NCI-H446 (cell line): ENCODE measurements around the gene NDUFAF8.

Source experiments
- DNase-seq, 2 experiments: peaks; one replicate each; lab custom pipeline; 2025; lab: John Stamatoyannopoulos, UW

NDUFAF8 gene

DNA sequence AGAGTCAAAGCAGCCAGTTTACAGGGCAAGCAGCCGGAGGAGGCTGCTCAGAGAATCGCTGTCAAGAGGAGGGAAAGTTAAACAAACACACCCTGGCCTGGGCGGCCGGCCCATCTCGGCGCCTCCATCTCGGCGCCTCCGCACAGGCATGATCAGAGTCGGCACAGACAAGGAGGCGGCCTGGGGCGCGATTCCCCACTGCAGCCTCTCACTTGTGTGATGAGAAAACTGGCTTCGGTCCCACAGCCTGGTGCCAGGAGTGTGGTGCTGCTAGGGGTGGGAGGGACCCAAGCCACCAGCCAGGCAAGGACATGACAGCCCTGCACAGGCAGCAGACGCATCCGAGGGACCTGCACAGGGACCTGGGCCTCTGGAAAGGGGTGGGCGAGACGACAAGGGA, 38.3 kb downstream of the NDUFAF8 start:
- peak; percentile 56 to 83 for DNase-seq

DNA sequence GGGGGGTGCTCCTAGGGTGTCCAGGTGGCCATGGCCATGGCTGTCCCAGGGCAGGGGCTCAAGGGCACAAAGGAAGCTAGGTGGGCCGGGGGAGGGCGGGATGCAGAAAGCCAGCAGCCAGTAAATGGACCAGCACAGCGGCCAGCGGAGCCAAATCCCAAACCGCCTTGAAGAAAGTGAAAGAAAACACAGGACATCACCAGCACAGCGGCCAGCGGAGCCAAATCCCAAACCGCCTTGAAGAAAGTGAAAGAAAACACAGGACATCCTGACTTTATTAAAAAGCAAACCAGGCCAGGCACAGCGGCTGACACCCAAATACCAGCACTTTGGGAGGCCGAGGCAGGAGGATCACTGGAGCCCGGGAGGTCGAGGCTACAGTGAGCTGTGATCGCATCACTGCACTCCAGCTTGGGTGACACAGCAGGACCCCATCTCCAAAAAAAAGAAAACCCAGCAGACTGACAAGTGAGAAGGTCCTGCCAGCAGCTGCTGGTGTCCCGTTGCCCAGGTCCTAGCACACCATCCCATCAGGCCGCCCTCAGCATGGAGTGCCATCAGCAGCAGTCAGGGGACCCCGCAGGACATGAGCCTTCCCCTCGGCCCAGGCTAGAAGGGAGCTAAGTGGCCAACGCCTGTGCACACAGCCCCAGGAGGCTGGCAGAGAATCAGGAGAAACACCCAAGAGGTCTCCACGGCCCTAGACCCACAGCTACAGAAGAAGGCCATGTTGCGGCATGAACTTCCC, 39.0 kb downstream of the NDUFAF8 start:
- no peak for DNase-seq

DNA sequence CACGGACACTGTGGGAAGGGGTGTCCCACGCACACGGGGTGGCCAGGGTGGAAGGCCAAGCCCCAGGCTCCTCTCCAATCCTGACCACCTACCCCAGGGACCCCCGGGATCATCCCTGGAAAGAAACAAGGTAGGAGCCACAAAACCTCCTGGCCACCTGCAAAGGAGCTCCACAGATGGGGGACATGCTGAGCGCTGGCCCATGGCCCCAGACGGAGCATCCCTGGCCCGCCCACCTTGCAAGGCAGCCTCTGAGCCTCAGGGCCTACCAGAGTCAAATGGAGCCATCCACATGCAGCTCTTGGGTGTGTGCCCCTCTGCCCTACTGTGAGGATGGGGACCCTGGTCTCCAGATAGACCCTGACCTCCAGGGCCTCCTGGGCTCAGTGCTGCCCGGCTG, 39.7 kb downstream of the NDUFAF8 start:
- no peak for DNase-seq

DNA sequence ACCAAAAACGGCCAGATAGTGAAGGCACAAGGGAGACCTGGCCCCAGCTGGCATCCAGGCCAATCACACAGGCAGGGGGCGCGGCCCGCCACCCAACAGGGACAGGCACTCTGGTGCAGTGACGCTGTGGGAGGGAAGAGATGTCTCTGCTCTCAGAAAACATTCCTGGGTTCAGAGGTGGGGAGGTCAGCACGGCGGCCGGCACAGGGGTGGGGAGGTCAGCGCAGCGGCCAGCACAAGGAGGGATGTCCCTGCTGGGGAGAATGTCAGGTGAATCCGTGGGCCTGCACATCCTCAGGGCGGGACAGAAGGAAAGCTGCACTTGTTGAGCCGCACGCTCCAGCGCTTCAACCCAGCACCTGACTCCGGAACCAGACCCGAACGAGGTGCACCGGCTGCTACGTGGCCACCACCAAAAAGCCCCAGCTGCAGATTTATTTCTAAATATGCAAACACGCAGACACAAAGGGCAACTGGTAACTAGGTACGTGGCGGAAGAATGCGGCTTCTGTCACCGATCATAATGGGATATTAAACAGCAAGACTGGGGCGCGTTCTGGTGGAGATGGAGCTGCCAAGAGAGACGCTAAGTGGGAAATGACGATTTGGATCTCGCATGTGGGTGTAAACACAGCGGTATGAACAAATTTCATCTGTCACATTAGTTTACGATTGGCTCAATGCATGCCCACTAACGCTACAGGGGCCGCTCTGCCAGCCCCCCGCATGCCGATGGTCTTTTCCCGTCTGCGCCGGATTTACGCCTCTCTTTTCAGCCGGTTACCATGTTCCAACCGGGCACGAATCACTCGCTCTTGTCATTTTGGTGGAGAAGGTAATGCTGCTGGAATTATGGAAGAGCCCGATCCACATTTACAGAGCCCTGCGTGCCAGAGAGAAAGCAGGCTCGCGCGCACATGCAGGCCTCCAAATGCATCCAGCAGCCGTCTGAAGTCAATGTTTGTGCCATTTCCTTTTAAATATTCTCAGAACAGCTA, 40.5 kb downstream of the NDUFAF8 start:
- DNase-seq, result no peak

DNA sequence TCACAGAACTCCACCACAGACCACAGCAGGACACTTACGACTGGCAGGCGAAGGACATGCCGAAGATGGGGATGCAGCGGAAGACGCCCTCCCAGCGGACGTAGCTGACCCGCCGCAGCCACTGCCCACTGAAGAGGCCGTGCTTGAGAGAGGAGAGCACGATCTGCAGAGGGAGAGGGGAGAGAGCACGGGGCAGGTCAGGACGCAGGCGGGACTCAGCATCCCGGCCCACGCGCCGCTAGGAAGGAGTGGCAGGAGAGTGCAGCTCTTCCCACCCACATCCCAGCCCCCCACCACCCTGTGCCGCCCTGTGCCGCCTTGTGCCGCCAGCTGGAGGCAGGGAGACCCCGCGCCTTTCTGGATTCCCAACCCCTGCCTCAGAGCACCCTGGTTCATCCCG, 41.5 kb downstream of the NDUFAF8 start:
- DNase-seq, result no peak

DNA sequence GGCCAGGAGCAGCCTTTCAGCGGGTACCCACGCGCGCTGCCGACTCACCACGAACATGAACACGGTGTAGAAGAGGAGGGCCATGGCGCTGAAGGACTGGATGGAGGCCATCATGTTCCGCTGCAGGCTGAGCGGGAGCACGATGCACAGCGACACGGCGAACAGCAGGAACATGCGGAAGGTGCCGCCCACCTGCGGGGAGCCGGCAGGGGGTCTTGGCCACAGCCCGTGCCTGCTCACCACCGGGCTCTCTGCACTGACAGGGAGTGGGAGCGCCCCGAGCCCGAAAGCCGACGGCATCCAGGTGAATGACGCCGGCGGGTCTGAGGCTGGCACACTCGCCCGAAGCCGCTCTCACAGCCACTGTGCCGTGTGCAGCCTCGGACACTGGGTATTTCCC, 43.0 kb downstream of the NDUFAF8 start:
- no peak for DNase-seq

DNA sequence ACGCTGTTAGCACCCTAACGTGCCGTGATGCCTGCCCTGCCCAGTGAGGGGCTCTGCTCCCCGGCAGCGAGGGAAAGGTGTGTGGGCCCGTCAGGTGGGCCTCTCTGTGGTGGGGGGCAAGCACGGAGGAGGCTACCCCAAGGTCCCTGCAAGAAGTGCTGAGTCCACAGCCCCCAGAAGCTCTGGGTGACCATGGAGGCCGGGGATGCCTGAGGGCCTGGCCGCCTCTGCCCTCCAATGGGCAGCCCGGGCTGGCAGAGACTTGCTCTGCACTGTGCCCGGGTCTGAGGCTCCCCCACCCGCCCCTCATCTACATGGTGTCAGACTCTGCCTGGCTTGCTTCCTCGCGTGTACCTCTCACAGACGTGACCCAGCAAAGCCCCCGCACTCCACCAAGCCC, 43.8 kb downstream of the NDUFAF8 start:
- no peak for DNase-seq

DNA sequence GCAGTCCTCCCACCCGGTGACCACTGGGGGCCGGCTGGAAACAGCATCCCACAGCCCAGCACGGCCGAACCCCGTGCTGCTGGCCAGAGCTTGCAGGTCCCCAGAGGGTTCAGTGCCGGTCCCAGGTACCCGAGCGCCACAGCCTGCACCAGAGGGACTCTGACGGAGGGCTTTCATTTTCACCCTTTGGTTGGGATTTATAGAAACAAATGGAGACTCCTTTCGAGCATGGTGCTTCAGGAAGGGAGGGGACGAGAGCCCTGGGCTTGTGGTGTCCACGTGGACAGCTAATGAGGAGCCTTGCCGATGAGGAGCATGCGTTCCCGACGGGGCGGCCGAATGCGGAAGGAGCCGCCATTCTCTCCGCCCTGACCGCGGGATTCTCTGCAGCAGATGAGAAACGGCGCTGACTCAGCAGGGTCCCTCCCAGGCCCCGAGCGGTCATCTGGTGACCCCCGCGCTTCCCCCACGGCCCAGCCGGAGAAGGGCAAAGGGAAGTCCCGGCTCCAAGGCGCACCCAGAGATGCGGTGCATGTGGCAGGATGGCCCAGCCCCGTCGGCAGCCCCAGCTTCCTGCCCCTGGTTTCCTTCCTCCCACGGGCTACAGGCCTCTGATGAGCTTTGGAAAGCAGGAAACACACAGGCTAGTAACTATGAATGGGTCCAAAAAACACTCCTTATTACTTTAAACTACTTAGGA, 46.2 kb downstream of the NDUFAF8 start:
- DNase-seq, result no peak

DNA sequence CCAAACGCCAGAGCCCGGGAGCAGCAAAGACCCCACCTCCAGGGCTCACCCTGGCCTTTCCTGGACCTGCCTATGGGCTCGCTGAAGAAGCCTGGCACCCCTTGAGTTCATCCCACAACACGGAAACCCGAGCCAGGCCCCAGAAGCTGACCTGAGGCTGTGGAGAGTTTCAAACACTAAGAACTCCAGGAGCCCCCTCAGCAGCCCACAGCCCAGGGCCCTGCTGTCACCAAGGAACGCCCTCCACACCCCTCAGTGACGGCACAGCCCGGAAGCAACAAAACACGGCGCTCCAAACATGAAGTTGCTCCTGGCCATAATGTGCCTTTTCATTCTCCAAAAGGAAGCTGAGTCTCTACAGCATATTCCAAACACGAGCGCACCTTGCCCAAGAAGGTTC, 46.8 kb downstream of the NDUFAF8 start:
- no peak for DNase-seq

DNA sequence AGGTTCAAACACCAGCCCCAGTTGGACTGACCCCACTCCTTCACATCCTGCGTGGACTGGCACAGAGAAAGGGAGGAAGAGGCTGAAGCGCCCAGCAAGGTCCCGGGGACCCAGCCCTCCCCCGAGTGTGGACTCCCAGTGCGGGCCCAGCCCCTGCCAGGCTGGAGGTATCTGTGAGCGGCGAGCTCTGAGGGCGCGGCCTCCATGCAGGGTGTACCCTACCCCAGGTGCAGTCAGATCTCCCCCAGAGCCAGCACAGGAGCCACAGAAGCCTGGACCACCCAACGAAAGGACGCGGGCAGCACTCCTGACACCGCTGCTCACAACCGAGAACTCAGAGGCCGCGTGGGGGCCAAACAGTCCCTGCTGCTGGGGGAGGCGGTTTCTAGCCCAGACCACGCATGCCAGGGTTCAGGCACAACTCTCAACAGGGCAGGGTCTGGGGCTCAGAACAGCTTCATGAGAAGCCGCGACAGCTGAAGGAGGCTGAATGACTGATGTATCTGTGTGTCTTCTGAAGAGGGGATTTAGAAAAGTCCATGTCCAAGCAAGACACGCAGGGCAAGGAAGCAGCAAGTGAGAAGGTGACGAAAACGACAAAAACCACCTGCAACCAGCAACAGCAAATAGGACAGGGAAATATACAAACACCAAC, 47.5 kb downstream of the NDUFAF8 start:
- DNase-seq, result no peak

DNA sequence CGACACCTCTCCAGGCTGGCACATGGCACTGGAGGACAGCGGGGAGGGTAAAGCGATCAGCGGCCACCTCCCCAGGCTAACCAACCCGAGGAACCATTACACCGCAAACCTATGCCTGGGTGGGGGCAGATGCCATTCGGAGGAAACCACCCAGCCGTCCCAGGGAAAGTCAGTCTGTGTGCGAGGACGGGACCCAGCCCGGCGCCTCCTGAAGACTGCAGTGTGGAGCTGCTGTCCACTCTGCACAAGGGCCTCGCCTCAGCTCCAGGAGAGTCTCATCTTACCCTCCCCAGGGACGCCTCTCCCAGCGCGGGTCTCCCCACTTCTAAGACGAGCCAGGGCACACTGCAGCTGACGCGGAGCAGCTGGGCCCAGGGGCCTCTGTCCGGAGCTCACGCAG, 48.0 kb downstream of the NDUFAF8 start:
- DNase-seq, result no peak

DNA sequence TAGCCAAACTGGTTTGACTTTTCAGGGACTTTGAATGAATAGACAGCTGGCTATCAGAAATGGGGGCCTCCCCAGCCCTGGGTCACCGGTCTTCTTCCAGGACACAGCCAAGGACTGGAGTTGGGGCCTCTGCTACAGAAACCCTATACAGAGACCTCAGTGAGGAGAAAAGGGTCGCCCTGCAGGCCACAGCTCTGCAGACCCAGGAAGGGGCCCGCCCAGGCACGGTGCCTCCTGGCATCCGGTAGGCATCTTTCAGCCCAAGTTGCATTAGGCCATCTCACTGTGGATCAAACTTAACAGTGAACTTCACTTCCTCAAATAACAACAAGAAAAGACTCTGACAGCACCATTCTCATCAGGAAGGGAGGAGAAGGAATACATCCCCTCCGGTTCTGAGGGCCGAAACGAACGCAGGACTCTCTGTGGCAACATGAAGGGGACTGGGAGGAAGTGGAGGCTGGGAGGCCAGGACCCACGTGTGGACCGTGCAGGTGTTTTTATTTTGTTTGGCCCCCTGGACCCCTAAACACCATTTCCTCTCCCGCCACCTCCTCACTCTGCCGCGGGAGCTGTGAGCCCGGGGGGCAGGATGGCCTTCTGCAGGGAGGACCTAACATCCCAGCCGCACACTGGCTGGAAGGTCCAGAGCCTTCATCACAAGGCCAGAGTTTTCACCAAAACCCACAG, 48.8 kb downstream of the NDUFAF8 start:
- no peak for DNase-seq

DNA sequence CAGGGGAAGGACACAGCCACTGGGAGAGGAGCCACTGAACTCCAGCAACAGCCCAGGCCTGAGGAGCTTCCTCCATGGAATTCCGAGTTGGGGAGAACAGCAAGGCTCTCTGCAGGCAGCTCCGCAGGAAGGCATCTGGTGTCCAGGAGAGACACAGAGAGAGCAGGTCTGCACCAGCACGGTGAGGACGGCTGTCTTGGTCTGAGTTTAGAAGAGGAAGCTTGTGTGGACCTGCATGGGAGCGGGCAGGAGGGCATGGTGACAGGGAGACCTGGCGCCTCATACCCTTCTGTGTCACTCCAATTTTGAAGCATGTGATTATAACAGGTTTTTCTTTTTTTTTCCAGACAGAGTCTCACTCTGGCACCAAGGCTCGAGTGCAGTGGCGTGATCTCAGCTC, 49.6 kb downstream of the NDUFAF8 start:
- DNase-seq, result no peak

DNA sequence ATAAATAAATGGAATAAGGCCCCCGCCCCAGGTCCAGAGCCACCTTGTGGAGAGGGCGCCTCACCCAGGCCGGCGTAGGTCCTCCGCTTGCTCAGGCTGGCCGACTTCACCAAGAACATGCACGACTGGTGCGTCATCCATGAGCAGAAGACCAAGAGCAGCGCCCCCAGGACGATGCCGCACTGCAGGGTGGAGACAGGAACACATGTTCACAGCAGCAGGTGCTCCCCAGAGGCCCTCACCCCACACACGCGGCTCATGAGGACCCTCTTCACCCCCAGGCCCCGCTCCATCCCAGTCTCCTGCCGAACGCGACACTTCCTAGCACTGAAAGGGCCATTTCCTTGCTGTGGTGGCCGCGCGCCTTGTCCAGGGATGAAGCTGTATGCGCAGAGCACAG, 50.5 kb downstream of the NDUFAF8 start:
- no peak for DNase-seq

DNA sequence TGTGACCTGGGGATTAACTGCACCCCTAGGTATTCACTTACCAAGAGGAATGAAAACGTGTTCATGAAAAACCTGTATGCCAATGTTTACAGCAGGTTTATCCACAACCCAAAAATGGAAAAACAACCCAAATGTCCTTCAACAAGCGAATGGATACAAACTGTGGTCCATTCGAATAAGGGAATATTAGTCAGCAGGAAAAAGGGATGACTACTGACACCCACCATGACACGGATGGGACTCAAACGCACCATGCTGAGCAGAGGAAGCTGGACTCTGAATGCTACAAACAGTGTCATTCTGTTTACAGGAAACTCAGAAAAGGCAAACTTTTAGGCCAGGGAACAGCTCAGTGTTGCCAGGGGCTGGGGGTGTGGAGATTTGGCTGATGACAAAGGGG, 51.1 kb downstream of the NDUFAF8 start:
- DNase-seq, result no peak
